Loucy (cell line): ENCODE results near the gene UTF1.

Source experiments
- H2AFZ ChIP-seq: fragments of 200-600 bp; sonication (generic); 2 replicates; pipeline ENCODE4 v1.6.0; 2016; ENCODE audit warnings: antibody characterized with exemption, mild to moderate bottlenecking, low read length, moderate library complexity
- H3F3A ChIP-seq: fragments of 200-600 bp; 2 replicates; pipeline ENCODE4 v1.6.0; 2016; ENCODE audit warnings: antibody characterized with exemption, low read depth, mild to moderate bottlenecking
- H3K27me3 ChIP-seq: fragments of 200-600 bp; sonication (generic); 2 replicates; pipeline ENCODE4 v1.6.1; 2014; ENCODE audit warnings: low read length, mild to moderate bottlenecking; ENCODE audit not compliant: insufficient read depth, poor library complexity, severe bottlenecking
- H3K36me3 ChIP-seq: fragments of 200-600 bp; sonication (generic); 2 replicates; pipeline ENCODE4 v1.6.1; 2016; ENCODE audit warnings: low read length; ENCODE audit not compliant: insufficient read depth
- H3K4me1 ChIP-seq: fragments of 200-600 bp; sonication (generic); 2 replicates; pipeline ENCODE4 v1.5.1; 2014; ENCODE audit warnings: low read length, mild to moderate bottlenecking; ENCODE audit not compliant: insufficient read depth, poor library complexity, severe bottlenecking
- H3K4me2 ChIP-seq: fragments of 200-600 bp; sonication (generic); 2 replicates; pipeline ENCODE4 v1.6.0; 2014; ENCODE audit warnings: antibody characterized with exemption, low read length, low read depth, mild to moderate bottlenecking; ENCODE audit not compliant: poor library complexity, severe bottlenecking
- H3K4me3 ChIP-seq: fragments of 200-600 bp; sonication (generic); 2 replicates; pipeline ENCODE4 v1.5.1; 2014; ENCODE audit warnings: low read length, mild to moderate bottlenecking, mixed read lengths; ENCODE audit not compliant: poor library complexity, severe bottlenecking
- H3K79me2 ChIP-seq: fragments of 200-600 bp; sonication (generic); 2 replicates; pipeline ENCODE4 v1.6.1; 2014; ENCODE audit warnings: low read length; ENCODE audit not compliant: insufficient read depth
- H3K9ac ChIP-seq: fragments of 200-600 bp; sonication (generic); 2 replicates; pipeline ENCODE4 v1.6.0; 2014; ENCODE audit warnings: mild to moderate bottlenecking, low read depth, low read length, moderate library complexity; ENCODE audit not compliant: poor library complexity, severe bottlenecking
- H3K9me2 ChIP-seq: fragments of 200-600 bp; sonication (generic); replicated peaks from 2 replicates; pipeline ENCODE4 v1.6.1; 2016; ENCODE audit warnings: low read depth, low read length, mixed read lengths
- H3K9me3 ChIP-seq: fragments of 200-600 bp; sonication (generic); 2 replicates; pipeline ENCODE4 v1.6.1; 2014; ENCODE audit warnings: mild to moderate bottlenecking, antibody characterized with exemption, low read length, low read depth; ENCODE audit not compliant: insufficient read depth
- H4K20me1 ChIP-seq: fragments of 200-600 bp; sonication (generic); 2 replicates; pipeline ENCODE4 v1.6.0; 2014; ENCODE audit warnings: antibody characterized with exemption, low read length, mild to moderate bottlenecking; ENCODE audit not compliant: insufficient read depth, poor library complexity, severe bottlenecking
- EZH2phosphoT487 ChIP-seq: fragments of 200-600 bp; IDR thresholded peaks from 2 replicates; pipeline ENCODE4 v1.6.1; 2018; ENCODE audit warnings: antibody characterized with exemption, mild to moderate bottlenecking, moderate library complexity, borderline replicate concordance
- TF ChIP-seq, protein P1 (sequence below): fragments of 200-600 bp; sonication (generic); conservative IDR thresholded peaks from 2 replicates; pipeline ENCODE4 v1.5.1; 2014; ENCODE audit warnings: mild to moderate bottlenecking, antibody characterized with exemption, low read length

UTF1 gene

GRCh38 chr10:133257489-133258065 lies 27.6 kb downstream of the UTF1 start:
- H3K4me3 ChIP-seq: peak overlapping the region; percentile 67
- H3K9ac ChIP-seq: peak overlapping the region; percentile 61
- H3K36me3 ChIP-seq: no peaks in the 10 kb centered on the region
- no peaks in the 10 kb centered on the region for H3K79me2 ChIP-seq
- peak overlapping the region; percentile 80 for H3K4me2 ChIP-seq
- H4K20me1 ChIP-seq: no peaks in the 10 kb centered on the region
- peaks cover 58% of the 10 kb centered on the region for H3K4me1 ChIP-seq
- no peaks in the 10 kb centered on the region for H3K9me3 ChIP-seq
- TF ChIP-seq, protein P1, sequence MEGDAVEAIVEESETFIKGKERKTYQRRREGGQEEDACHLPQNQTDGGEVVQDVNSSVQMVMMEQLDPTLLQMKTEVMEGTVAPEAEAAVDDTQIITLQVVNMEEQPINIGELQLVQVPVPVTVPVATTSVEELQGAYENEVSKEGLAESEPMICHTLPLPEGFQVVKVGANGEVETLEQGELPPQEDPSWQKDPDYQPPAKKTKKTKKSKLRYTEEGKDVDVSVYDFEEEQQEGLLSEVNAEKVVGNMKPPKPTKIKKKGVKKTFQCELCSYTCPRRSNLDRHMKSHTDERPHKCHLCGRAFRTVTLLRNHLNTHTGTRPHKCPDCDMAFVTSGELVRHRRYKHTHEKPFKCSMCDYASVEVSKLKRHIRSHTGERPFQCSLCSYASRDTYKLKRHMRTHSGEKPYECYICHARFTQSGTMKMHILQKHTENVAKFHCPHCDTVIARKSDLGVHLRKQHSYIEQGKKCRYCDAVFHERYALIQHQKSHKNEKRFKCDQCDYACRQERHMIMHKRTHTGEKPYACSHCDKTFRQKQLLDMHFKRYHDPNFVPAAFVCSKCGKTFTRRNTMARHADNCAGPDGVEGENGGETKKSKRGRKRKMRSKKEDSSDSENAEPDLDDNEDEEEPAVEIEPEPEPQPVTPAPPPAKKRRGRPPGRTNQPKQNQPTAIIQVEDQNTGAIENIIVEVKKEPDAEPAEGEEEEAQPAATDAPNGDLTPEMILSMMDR: peak; percentile 43
- TF ChIP-seq EZH2phosphoT487: no peak
- peak overlapping the region; percentile 66; the same call in 1 of the 2 replicates for H2AFZ ChIP-seq
- no peaks in the 10 kb centered on the region for H3K27me3 ChIP-seq
- no peaks in the 10 kb centered on the region for H3K9me2 ChIP-seq
- H3F3A ChIP-seq: peaks cover 13% of the 10 kb centered on the region

DNA sequence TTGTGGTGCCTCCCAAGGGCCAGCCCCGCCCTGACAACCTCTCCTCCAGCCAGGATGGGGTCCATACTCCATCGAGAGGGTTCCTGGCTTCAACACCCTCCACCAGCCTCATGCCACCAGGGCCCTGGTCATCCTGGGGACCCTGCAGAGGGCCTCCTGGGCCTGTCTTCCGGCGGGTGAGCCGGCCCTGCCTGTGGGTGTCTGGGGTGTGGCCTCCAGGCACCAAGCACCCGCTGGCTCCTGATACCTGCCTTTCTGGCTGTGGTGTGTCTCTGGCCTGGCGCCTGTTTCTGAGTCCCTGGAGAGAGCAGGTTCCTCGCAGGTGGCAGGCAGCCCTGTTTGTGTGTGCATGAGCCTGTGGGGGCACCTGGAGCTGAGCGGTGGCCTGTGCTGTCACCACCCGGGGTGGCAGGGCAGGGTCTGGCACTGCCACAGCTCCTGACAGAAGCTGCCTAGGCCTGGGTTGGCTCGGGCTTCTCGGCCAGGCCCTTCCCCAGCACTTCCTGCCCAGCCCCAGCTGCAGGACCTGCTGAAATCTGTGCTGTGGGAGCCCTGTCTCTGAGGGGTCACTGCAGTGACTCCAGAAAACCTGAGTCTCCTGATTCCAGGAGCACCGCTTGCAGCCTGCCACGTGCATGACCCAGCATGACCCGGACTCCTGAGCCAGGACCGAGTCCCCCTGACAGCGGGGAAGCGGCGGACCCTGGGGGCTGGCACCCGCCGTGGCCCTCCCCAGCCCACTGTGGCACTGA lies 28.2 kb downstream of the UTF1 start:
- no peaks in the 10 kb centered on the region for H3K9me3 ChIP-seq
- H2AFZ ChIP-seq: peak overlapping the region; percentile 66; the same call in 1 of the 2 replicates
- H3K4me2 ChIP-seq: peak overlapping the region; percentile 80
- H3K9me2 ChIP-seq: no peaks in the 10 kb centered on the region
- TF ChIP-seq, protein P1: no peak
- no peak for TF ChIP-seq EZH2phosphoT487
- peak overlapping the region; percentile 67 for H3K4me3 ChIP-seq
- H3K9ac ChIP-seq: peak overlapping the region; percentile 61
- H3F3A ChIP-seq: peaks cover 13% of the 10 kb centered on the region
- H4K20me1 ChIP-seq: no peaks in the 10 kb centered on the region
- no peaks in the 10 kb centered on the region for H3K79me2 ChIP-seq
- H3K27me3 ChIP-seq: no peaks in the 10 kb centered on the region
- no peaks in the 10 kb centered on the region for H3K36me3 ChIP-seq
- peaks cover 64% of the 10 kb centered on the region for H3K4me1 ChIP-seq

DNA sequence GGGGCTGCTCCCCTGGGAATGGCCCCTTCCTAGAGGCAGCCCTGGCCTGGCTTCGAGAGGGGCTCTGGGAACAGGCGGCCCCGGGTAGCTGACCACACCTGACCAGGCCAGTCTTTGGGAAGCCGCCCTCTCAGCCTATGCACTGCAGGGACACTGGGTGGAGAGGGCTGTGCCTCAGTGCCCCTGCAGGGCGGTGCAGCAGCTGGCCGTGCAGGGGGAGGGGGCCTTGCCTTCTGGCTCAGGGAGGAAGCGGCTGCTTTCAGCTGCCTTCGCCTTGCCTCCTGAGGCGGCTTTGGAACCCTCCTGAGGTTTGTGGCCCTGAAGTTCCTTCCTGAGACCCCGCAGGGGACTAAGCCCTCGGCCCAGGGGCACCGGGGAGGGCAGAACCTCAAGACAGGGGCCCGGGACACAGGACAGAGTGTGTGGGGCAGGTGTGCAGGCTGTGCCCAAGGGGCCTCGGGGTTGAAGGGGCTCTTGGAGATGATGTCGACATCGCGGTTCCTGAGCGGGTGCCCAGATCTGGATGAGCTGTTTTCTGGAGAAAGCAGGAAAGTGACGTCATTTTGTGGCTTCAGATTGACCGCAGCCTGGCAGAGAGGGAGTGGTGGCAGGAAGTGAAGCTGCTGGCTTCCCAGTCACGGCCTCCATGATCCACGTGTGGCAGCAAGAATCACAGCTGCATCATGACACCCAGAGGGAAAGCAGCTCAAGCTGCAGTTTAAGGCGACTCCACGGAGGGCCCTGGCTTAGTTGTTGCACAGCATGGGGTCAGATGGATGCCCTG lies 29.0 kb downstream of the UTF1 start:
- H3K9ac ChIP-seq: peak overlapping the region; percentile 61
- no peaks in the 10 kb centered on the region for H4K20me1 ChIP-seq
- peaks cover 13% of the 10 kb centered on the region for H3F3A ChIP-seq
- TF ChIP-seq EZH2phosphoT487: no peak
- TF ChIP-seq, protein P1: no peak
- H3K36me3 ChIP-seq: no peaks in the 10 kb centered on the region
- H3K79me2 ChIP-seq: no peaks in the 10 kb centered on the region
- H3K4me1 ChIP-seq: peaks cover 71% of the 10 kb centered on the region
- H2AFZ ChIP-seq: peak overlapping the region; percentile 71
- H3K4me2 ChIP-seq: peak overlapping the region; percentile 80
- no peaks in the 10 kb centered on the region for H3K9me2 ChIP-seq
- no peaks in the 10 kb centered on the region for H3K9me3 ChIP-seq
- H3K4me3 ChIP-seq: peak overlapping the region; percentile 67
- H3K27me3 ChIP-seq: no peaks in the 10 kb centered on the region
